Measurements from ENCODE around the gene ZNF333.
"Not testable (repeated sequence)": the region's sequence is repeated elsewhere in the genome, so short reads cannot be mapped to it uniquely, and the experiment has no call there.

The ZNF333 gene

GRCh38 chr19:14770944-14771839, 81.3 kb downstream of the ZNF333 start:
- DNase-seq = no peak

GRCh38 chr19:14772467-14772866, 82.6 kb downstream of the ZNF333 start:
- DNase-seq = no peak

- DNase-seq = no peak
Measured at GRCh38 chr19:14772995-14773394, 83.1 kb downstream of the ZNF333 start.

- not testable (repeated sequence) for DNase-seq
Measured at GRCh38 chr19:14773722-14774121, 83.9 kb downstream of the ZNF333 start.

GRCh38 chr19:14774373-14774772, 84.5 kb downstream of the ZNF333 start:
- no peak for DNase-seq

GRCh38 chr19:14775326-14775725, 85.5 kb downstream of the ZNF333 start:
- DNase-seq = not testable (repeated sequence)

GRCh38 chr19:14775869-14776586, 86.2 kb downstream of the ZNF333 start:
- DNase-seq = peak; percentile 13

GRCh38 chr19:14777645-14778044, 87.8 kb downstream of the ZNF333 start:
- not testable (repeated sequence) for DNase-seq

GRCh38 chr19:14778110-14778845, 88.4 kb downstream of the ZNF333 start, which contains the start of gene ADGRE2:
Gene ADGRE2 (minus strand): TSS chr19:14778560. CDS start chr19:14776756, 1,804 bp downstream.
- not testable (repeated sequence) for DNase-seq

GRCh38 chr19:14779151-14779550, 89.3 kb downstream of the ZNF333 start:
- DNase-seq = no peak

- DNase-seq = not testable (repeated sequence)
Measured at GRCh38 chr19:14780622-14781225, 90.9 kb downstream of the ZNF333 start.

GRCh38 chr19:14781713-14782536, 92.1 kb downstream of the ZNF333 start:
- DNase-seq = not testable (repeated sequence)

- DNase-seq = no peak
Measured at GRCh38 chr19:14782626-14783409, 93.0 kb downstream of the ZNF333 start.

Data from stimulated activated CD4-positive, alpha-beta T cell treated with anti-CD3 and anti-CD28 coated beads, Interleukin-15, amount 100 ng/mL, for 24 hours (primary cell).